Measurements from ENCODE around the gene SHISA7. TPM values are rescaled to one million over a fixed set of nuclear protein-coding genes. Genes with fewer than 3 reads are reported as not detected.

Gene SHISA7
- total RNA-seq, 1 donor from 2014 or later = 0.21 TPM

DNA sequence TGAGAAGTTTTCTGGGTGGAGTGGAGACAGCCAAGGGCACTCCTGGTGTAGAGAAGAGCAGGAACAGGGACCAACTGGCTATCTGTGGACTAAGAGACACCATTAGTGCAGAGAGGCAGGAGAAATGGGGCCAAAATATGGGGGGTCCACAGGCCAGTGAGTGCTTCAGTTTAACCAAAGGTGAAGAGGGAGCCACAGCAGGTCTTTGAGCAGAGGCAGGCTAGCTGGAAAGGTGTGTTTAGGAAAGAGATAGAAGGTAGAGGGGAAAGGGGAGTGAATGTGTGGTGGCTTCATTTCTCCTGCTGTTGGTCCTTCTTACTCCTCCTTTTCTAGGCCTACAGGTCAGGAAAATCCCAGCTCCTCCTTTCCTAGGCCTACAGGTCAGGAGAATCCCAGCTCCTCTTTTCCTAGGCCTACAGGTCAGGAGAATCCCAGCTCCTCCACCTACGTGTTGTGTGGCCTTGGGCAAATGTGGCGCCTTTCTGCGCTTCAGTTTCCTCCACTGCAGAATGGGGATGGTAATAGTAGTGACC, 60.5 kb downstream of the SHISA7 start:
- Histone ChIP-seq H3K4me2 (no peak overlapping the region), H3K9me3 (ENCODE audit: low read depth) (no peaks in the 10 kb centered on the region), H3K9ac (no peak overlapping the region), H3K27ac (no peak overlapping the region), H3K27me3 (peaks cover 31% of the 10 kb centered on the region), H3F3A (ENCODE audit: low read depth) (peaks cover 41% of the 10 kb centered on the region), H3K4me3 (no peak overlapping the region), H3K36me3 (no peaks in the 10 kb centered on the region), H3K79me2 (ENCODE audit: low read depth) (peaks cover 18% of the 10 kb centered on the region), H3K4me1 (peaks cover 40% of the 10 kb centered on the region), H4K20me1 (ENCODE audit: low read depth) (peaks cover 18% of the 10 kb centered on the region), H2AFZ (replicated peaks) (no peak overlapping the region)
- Mint-ChIP-seq H3K27ac (no peak overlapping the region), H3K4me1 (peaks cover 33% of the 10 kb centered on the region), H3K4me3 (peak overlapping the region; percentile 81), H3K36me3 (peaks cover 5% of the 10 kb centered on the region), H3K9me3 (peaks cover 4% of the 10 kb centered on the region), H3K27me3 (ENCODE audit: insufficient read depth, low read depth) (peaks cover 23% of the 10 kb centered on the region)
- DNase-seq (ENCODE audit: low spot score) = no peak
- TF ChIP-seq, protein P1, sequence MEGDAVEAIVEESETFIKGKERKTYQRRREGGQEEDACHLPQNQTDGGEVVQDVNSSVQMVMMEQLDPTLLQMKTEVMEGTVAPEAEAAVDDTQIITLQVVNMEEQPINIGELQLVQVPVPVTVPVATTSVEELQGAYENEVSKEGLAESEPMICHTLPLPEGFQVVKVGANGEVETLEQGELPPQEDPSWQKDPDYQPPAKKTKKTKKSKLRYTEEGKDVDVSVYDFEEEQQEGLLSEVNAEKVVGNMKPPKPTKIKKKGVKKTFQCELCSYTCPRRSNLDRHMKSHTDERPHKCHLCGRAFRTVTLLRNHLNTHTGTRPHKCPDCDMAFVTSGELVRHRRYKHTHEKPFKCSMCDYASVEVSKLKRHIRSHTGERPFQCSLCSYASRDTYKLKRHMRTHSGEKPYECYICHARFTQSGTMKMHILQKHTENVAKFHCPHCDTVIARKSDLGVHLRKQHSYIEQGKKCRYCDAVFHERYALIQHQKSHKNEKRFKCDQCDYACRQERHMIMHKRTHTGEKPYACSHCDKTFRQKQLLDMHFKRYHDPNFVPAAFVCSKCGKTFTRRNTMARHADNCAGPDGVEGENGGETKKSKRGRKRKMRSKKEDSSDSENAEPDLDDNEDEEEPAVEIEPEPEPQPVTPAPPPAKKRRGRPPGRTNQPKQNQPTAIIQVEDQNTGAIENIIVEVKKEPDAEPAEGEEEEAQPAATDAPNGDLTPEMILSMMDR (IDR thresholded peaks at IDR 0.05) = no peak

DNA sequence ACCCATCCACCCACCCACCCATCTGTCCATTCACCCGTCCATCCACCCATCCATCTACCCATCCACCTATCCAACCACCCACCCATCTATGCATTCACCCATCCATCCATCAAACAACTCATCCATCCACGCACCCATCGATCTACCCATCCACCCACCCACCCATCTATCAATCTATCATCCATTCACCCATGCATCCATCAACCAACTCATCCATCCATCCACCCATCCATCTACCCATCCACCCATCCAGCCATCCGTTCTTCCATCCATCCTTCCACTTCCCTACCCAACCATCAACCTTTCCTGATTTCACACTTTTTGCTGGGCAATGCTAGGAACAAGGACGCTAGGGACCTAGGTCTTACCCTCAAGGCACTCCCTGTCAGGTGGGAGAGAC, 61.1 kb downstream of the SHISA7 start:
- Histone ChIP-seq H3K4me3 (no peak overlapping the region), H3K27me3 (peaks cover 35% of the 10 kb centered on the region), H4K20me1 (ENCODE audit: low read depth) (peaks cover 12% of the 10 kb centered on the region), H3F3A (ENCODE audit: low read depth) (peaks cover 35% of the 10 kb centered on the region), H2AFZ (replicated peaks) (no peak overlapping the region), H3K4me2 (no peak overlapping the region), H3K36me3 (no peaks in the 10 kb centered on the region), H3K27ac (no peak overlapping the region), H3K4me1 (peaks cover 38% of the 10 kb centered on the region), H3K9ac (no peak overlapping the region), H3K9me3 (ENCODE audit: low read depth) (no peaks in the 10 kb centered on the region), H3K79me2 (ENCODE audit: low read depth) (peaks cover 12% of the 10 kb centered on the region)
- Mint-ChIP-seq H3K9me3 (peaks cover 4% of the 10 kb centered on the region), H3K4me3 (peak overlapping the region; percentile 81), H3K27ac (no peak overlapping the region), H3K36me3 (peaks cover 5% of the 10 kb centered on the region), H3K4me1 (peaks cover 27% of the 10 kb centered on the region), H3K27me3 (ENCODE audit: insufficient read depth, low read depth) (peaks cover 23% of the 10 kb centered on the region)
- no peak for DNase-seq (ENCODE audit: low spot score)
- no peak for TF ChIP-seq EZH2 (IDR thresholded peaks at IDR 0.05)
- TF ChIP-seq, protein P1 (IDR thresholded peaks at IDR 0.05) = no peak
- TF ChIP-seq EZH2phosphoT487 (IDR thresholded peaks at IDR 0.05) = no peak

DNA sequence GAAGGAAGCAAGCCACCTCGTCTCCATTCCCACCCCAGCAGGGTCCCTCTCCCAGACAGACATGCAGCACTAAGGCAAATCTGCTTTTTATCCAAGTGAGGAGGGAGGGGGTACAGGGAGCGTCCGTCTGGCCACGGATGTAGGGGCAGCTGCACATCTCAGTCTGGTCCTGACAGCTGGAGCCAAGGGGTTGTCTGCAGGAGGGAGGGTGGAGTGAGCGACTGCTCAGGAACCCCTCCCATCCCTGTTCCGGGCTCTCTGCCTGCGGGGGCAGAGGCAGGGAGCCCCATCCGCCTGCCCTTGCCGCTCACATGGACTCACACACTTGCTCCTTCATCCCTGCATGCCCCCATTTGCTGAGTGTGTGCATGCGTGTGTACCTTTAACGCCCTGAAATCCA, 63.9 kb downstream of the SHISA7 start:
- Mint-ChIP-seq H3K4me1 (peaks cover 19% of the 10 kb centered on the region), H3K27ac (no peak overlapping the region), H3K36me3 (no peaks in the 10 kb centered on the region), H3K27me3 (ENCODE audit: insufficient read depth, low read depth) (peaks cover 24% of the 10 kb centered on the region), H3K9me3 (peaks cover 4% of the 10 kb centered on the region), H3K4me3 (no peak overlapping the region)
- H3K4me2 ChIP-seq = no peak overlapping the region
- H3K36me3 ChIP-seq = no peaks in the 10 kb centered on the region
- TF ChIP-seq EZH2phosphoT487 (IDR thresholded peaks at IDR 0.05) (no peak), EZH2 (IDR thresholded peaks at IDR 0.05) (no peak)
- TF ChIP-seq, protein P1 (IDR thresholded peaks at IDR 0.05) = no peak
- peaks cover 30% of the 10 kb centered on the region for H3F3A ChIP-seq (ENCODE audit: low read depth)
- no peaks in the 10 kb centered on the region for H3K9me3 ChIP-seq (ENCODE audit: low read depth)
- peaks cover 41% of the 10 kb centered on the region for H3K4me1 ChIP-seq
- no peaks in the 10 kb centered on the region for H4K20me1 ChIP-seq (ENCODE audit: low read depth)
- H3K27ac ChIP-seq = no peak overlapping the region
- no peak overlapping the region for H3K9ac ChIP-seq
- no peak overlapping the region for H2AFZ ChIP-seq (replicated peaks)
- H3K79me2 ChIP-seq (ENCODE audit: low read depth) = no peaks in the 10 kb centered on the region
- no peak for DNase-seq (ENCODE audit: low spot score)
- peaks cover 54% of the 10 kb centered on the region for H3K27me3 ChIP-seq
- no peak overlapping the region for H3K4me3 ChIP-seq

Other genes with a start within 250 kb of the SHISA7 start
- gene PTPRH, start 233.8 kb downstream of the SHISA7 start, total RNA-seq (ENCODE audit: low replicate concordance) = not detected in 2 replicates
- gene TMEM86B, start 214.5 kb downstream of the SHISA7 start, total RNA-seq (ENCODE audit: low replicate concordance) = 1.4 and 3.3 TPM in 2 replicates
- gene PPP6R1, start 184.3 kb downstream of the SHISA7 start, total RNA-seq (ENCODE audit: low replicate concordance) = 13.1 and 40.4 TPM in 2 replicates
- 15.0 and 43.1 TPM in 2 replicates for gene HSPBP1, start 163.2 kb downstream of the SHISA7 start, total RNA-seq (ENCODE audit: low replicate concordance)
- 24.1 and 43.1 TPM in 2 replicates for gene BRSK1, start 159.3 kb downstream of the SHISA7 start, total RNA-seq (ENCODE audit: low replicate concordance)
- 0.62 TPM in 1 of 2 replicates, not detected in the other for gene TMEM150B, start 118.0 kb downstream of the SHISA7 start, total RNA-seq (ENCODE audit: low replicate concordance)
- 21.1 and 73.7 TPM in 2 replicates for gene KMT5C, start 103.4 kb downstream of the SHISA7 start, total RNA-seq (ENCODE audit: low replicate concordance)
- gene COX6B2, start 88.6 kb downstream of the SHISA7 start, total RNA-seq (ENCODE audit: low replicate concordance) = 0.77 TPM in 1 of 2 replicates, not detected in the other
- 0.09 TPM in 1 of 2 replicates, not detected in the other for gene GARIN5B, start 80.0 kb downstream of the SHISA7 start, total RNA-seq (ENCODE audit: low replicate concordance)
- gene IL11, start 72.8 kb downstream of the SHISA7 start, total RNA-seq (ENCODE audit: low replicate concordance) = 0.06 and 0.62 TPM in 2 replicates
- not detected in 2 replicates for gene TMEM190, start 66.5 kb downstream of the SHISA7 start, total RNA-seq (ENCODE audit: low replicate concordance)
- 0.15 TPM in 1 of 2 replicates, not detected in the other for gene TMEM238, start 59.0 kb downstream of the SHISA7 start, total RNA-seq (ENCODE audit: low replicate concordance)
- 1,017 and 1,124 TPM in 2 replicates for gene RPL28, start 57.4 kb downstream of the SHISA7 start, total RNA-seq (ENCODE audit: low replicate concordance)
- gene UBE2S, start 35.5 kb downstream of the SHISA7 start, total RNA-seq (ENCODE audit: low replicate concordance) = 118 and 159 TPM in 2 replicates
- gene ISOC2, start 18.3 kb upstream of the SHISA7 start, total RNA-seq (ENCODE audit: low replicate concordance) = 14.8 and 34.4 TPM in 2 replicates
- not detected in 2 replicates for gene C19orf85, start 21.5 kb upstream of the SHISA7 start, total RNA-seq (ENCODE audit: low replicate concordance)
- gene ZNF628, start 33.3 kb upstream of the SHISA7 start, total RNA-seq (ENCODE audit: low replicate concordance) = 5.0 TPM in 1 of 2 replicates, not detected in the other
- gene NAT14, start 41.9 kb upstream of the SHISA7 start, total RNA-seq (ENCODE audit: low replicate concordance) = 16.2 and 49.2 TPM in 2 replicates
- 0.56 TPM in 1 of 2 replicates, not detected in the other for gene SSC5D, start 45.1 kb upstream of the SHISA7 start, total RNA-seq (ENCODE audit: low replicate concordance)
- 6.2 TPM in 1 of 2 replicates, not detected in the other for gene SBK2, start 93.8 kb upstream of the SHISA7 start, total RNA-seq (ENCODE audit: low replicate concordance)
- 3.3 and 15.1 TPM in 2 replicates for gene SBK3, start 102.2 kb upstream of the SHISA7 start, total RNA-seq (ENCODE audit: low replicate concordance)
- 2.1 and 15.2 TPM in 2 replicates for gene ZNF579, start 137.5 kb upstream of the SHISA7 start, total RNA-seq (ENCODE audit: low replicate concordance)
- gene FIZ1, start 156.2 kb upstream of the SHISA7 start, total RNA-seq (ENCODE audit: low replicate concordance) = 4.8 and 10.8 TPM in 2 replicates
- 3.2 and 5.4 TPM in 2 replicates for gene ZNF524, start 157.0 kb upstream of the SHISA7 start, total RNA-seq (ENCODE audit: low replicate concordance)
- gene ZNF865, start 162.3 kb upstream of the SHISA7 start, total RNA-seq (ENCODE audit: low replicate concordance) = 0.49 and 4.5 TPM in 2 replicates
- gene ZNF784, start 181.3 kb upstream of the SHISA7 start, total RNA-seq (ENCODE audit: low replicate concordance) = 3.9 and 12.5 TPM in 2 replicates
- gene ZNF580, start 197.7 kb upstream of the SHISA7 start, total RNA-seq (ENCODE audit: low replicate concordance) = 2.8 and 13.4 TPM in 2 replicates
- gene ZNF581, start 200.3 kb upstream of the SHISA7 start, total RNA-seq (ENCODE audit: low replicate concordance) = 12.2 and 32.4 TPM in 2 replicates
- gene CCDC106, start 204.9 kb upstream of the SHISA7 start, total RNA-seq (ENCODE audit: low replicate concordance) = 7.6 and 24.9 TPM in 2 replicates
- 124 and 238 TPM in 2 replicates for gene U2AF2, start 211.7 kb upstream of the SHISA7 start, total RNA-seq (ENCODE audit: low replicate concordance)
- gene EPN1, start 231.9 kb upstream of the SHISA7 start, total RNA-seq (ENCODE audit: low replicate concordance) = 16.1 and 75.0 TPM in 2 replicates